Measurements from ENCODE around the gene FBLN2. TPM values are rescaled to one million over a fixed set of nuclear protein-coding genes. Genes with fewer than 3 reads are reported as not detected.

Gene FBLN2
- total RNA-seq, 1 donor from 2014 or later = 94.3 TPM

- no peaks in the 10 kb centered on the region for H3K27me3 ChIP-seq
- no peaks in the 10 kb centered on the region for H3K4me1 ChIP-seq
- intact Hi-C loops (cut with DNase I) = no loop called here
- no peaks in the 10 kb centered on the region for H3K9me3 ChIP-seq
- no peak overlapping the region for H3K27ac ChIP-seq
- TF ChIP-seq POLR2A (IDR thresholded peaks at IDR 0.05) (no peak), POLR2AphosphoS5 (IDR thresholded peaks at IDR 0.05; ENCODE audit: insufficient read depth in 1 of 2, low read depth in 1 of 2) (no peak), CTCF (IDR thresholded peaks at IDR 0.05) (no peak)
- no peak for DNase-seq (ENCODE audit: extremely low spot score in 2 of 2)
- H3K36me3 ChIP-seq = no peaks in the 10 kb centered on the region
- H3K4me3 ChIP-seq = no peak overlapping the region
Measured at GRCh38 chr3:13660042-13660874, 111.3 kb downstream of the FBLN2 start.

GRCh38 chr3:13661121-13661520 lies 112.2 kb downstream of the FBLN2 start:
- intact Hi-C loops (cut with DNase I) = no loop called here
- no peak for TF ChIP-seq POLR2A (IDR thresholded peaks at IDR 0.05)
- no peak for TF ChIP-seq CTCF (IDR thresholded peaks at IDR 0.05)
- no peak for TF ChIP-seq POLR2AphosphoS5 (IDR thresholded peaks at IDR 0.05; ENCODE audit: insufficient read depth in 1 of 2, low read depth in 1 of 2)
- no peaks in the 10 kb centered on the region for H3K4me1 ChIP-seq
- H3K4me3 ChIP-seq = no peak overlapping the region
- DNase-seq (ENCODE audit: extremely low spot score in 2 of 2) = no peak
- no peak overlapping the region for H3K27ac ChIP-seq
- no peaks in the 10 kb centered on the region for H3K27me3 ChIP-seq
- no peaks in the 10 kb centered on the region for H3K9me3 ChIP-seq
- no peaks in the 10 kb centered on the region for H3K36me3 ChIP-seq

- Histone ChIP-seq H3K4me3 (no peak overlapping the region), H3K27me3 (no peaks in the 10 kb centered on the region), H3K4me1 (no peaks in the 10 kb centered on the region), H3K36me3 (no peaks in the 10 kb centered on the region), H3K9me3 (no peaks in the 10 kb centered on the region), H3K27ac (no peak overlapping the region)
- no peak for DNase-seq (ENCODE audit: extremely low spot score in 2 of 2)
- TF ChIP-seq CTCF (IDR thresholded peaks at IDR 0.05) = no peak
- no peak for TF ChIP-seq POLR2AphosphoS5 (IDR thresholded peaks at IDR 0.05; ENCODE audit: insufficient read depth in 1 of 2, low read depth in 1 of 2)
- no peak for TF ChIP-seq POLR2A (IDR thresholded peaks at IDR 0.05)
- intact Hi-C loops (cut with DNase I) = no loop called here
Measured at GRCh38 chr3:13662238-13662847, 113.4 kb downstream of the FBLN2 start.

GRCh38 chr3:13663781-13664535 lies 115.0 kb downstream of the FBLN2 start:
- intact Hi-C loops (cut with DNase I) = no loop called here
- Histone ChIP-seq H3K27ac (no peak overlapping the region), H3K4me1 (no peaks in the 10 kb centered on the region), H3K9me3 (no peaks in the 10 kb centered on the region), H3K36me3 (no peaks in the 10 kb centered on the region), H3K4me3 (no peak overlapping the region), H3K27me3 (no peaks in the 10 kb centered on the region)
- DNase-seq (ENCODE audit: extremely low spot score in 2 of 2) = no peak
- TF ChIP-seq CTCF (IDR thresholded peaks at IDR 0.05) = no peak
- no peak for TF ChIP-seq POLR2A (IDR thresholded peaks at IDR 0.05)
- no peak for TF ChIP-seq POLR2AphosphoS5 (IDR thresholded peaks at IDR 0.05; ENCODE audit: insufficient read depth in 1 of 2, low read depth in 1 of 2)

All from vagina (tissue), 2 donors.